T-helper 1 cell treated with Interleukin-12 subunit alpha and Interleukin-12 subunit beta and Interleukin-4 antibody, amounts not matched to agents 30 μg/mL and 1 μg/mL, for 36 hours (primary cell): ENCODE data around the gene LANCL2.
"Not testable (repeated sequence)": the region's sequence is repeated elsewhere in the genome, so short reads cannot be mapped to it uniquely, and the experiment has no call there.

Experiments
- H3K27ac Mint-ChIP-seq: one replicate; pipeline ENCODE4 v1.8.0; 2021; ENCODE audit warnings: mild to moderate bottlenecking, mixed read lengths
- H3K27me3 Mint-ChIP-seq: one replicate; pipeline ENCODE4 v1.8.0; 2021; ENCODE audit warnings: low read depth, mixed read lengths
- H3K36me3 Mint-ChIP-seq: one replicate; pipeline ENCODE4 v1.8.0; 2021; ENCODE audit warnings: low read depth, mixed read lengths
- H3K4me1 Mint-ChIP-seq: one replicate; pipeline ENCODE4 v1.8.0; 2021; ENCODE audit warnings: low read depth, mixed read lengths
- H3K4me3 Mint-ChIP-seq: one replicate; pipeline ENCODE4 v1.8.0; 2021; ENCODE audit warnings: mild to moderate bottlenecking, moderate library complexity, mixed read lengths
- H3K9me3 Mint-ChIP-seq: one replicate; pipeline ENCODE4 v1.8.0; 2021; ENCODE audit warnings: mixed read lengths

LANCL2 gene

DNA sequence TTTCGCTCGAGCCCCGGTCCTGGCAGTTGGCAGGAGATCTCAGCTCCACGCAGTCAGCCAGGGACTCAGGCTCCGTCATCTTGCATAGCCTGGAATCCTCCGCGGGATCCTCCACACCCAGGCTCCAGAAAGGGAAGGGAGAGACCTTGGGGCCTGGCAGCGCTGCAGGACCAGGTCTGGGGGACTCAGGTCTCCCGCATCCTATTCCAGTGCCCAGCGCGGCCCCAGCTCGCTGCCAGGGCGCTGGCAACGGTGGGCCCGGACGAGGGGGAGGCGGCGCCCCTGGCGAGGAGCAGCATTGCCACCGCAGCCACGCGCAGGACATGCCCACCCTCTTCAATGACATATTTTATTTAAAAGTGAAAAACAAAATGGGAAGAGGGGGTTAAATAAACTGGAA lies 83.4 kb downstream of the LANCL2 start:
- Mint-ChIP-seq H3K4me3 (no peak overlapping the region), H3K27ac (no peak overlapping the region), H3K36me3 (peaks cover 41% of the 10 kb centered on the region), H3K27me3 (no peaks in the 10 kb centered on the region), H3K9me3 (no peaks in the 10 kb centered on the region), H3K4me1 (peaks cover 25% of the 10 kb centered on the region)

DNA sequence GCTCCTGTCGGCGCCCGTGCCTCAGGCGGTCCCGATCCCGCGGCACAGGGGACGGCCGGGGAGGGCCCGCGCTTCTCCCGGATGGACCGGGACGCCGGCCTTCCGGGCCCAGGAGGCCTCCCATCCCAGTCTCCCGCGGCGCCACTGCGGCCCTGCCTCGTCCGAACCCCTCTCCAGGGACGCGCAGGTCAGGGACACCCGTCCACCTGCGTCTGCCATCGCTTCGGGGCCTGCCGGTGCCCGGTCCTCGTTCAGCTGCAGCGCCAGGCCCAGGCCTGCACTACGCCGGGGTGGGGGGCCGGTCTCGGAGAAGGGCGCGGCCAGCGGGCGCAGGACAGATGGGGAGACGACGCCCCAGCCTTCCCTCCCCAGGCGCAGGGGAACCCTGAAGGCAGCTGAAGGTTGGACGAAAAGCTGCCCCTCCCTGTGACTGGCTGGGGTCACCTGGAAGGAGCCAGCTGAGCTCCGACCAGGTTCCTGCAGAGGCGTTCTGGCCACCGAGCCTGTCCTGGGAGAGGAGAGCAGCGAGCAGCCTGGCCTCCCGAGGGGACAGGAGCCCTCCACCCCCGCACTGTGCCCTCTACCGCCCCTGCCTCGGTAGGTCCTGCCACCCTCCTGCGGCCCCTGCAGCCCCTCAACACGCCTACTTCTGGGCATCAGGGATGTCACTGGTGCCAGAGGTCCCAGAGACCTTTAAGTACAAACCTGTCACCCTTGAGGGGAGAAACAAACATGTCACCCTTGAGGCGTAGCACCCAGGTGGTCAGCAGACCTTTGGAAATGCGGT lies 84.3 kb downstream of the LANCL2 start:
- peaks cover 27% of the 10 kb centered on the region for H3K4me1 Mint-ChIP-seq
- H3K4me3 Mint-ChIP-seq = no peak overlapping the region
- H3K27ac Mint-ChIP-seq = no peak overlapping the region
- H3K9me3 Mint-ChIP-seq = no peaks in the 10 kb centered on the region
- peaks cover 44% of the 10 kb centered on the region for H3K36me3 Mint-ChIP-seq
- no peaks in the 10 kb centered on the region for H3K27me3 Mint-ChIP-seq

DNA sequence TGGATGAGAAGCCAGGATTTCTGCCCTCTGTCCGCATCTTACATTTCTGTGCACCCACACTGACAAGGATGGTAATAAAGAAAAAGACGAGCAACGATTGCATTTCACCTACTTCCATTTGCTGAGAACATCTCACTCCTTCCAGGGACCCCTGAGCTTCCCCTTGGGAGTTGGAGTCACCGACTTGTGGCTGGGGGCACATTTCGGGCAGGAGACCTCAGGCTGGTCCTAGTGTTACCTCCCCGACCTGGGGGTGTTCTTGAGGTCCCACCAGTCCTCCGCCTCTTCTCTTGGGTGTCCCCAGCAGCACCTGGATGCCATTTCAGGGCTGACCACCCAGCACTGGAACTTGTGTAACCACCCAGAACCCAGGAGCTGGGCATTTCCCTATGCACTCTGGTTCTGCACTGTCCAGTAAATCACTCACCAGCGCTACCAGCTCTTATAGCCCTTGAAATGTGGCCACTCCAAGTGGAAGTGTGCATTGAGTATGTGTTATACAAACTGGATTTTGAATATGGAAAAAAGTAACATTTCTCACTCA lies 84.9 kb downstream of the LANCL2 start:
- H3K9me3 Mint-ChIP-seq = peaks cover 4% of the 10 kb centered on the region
- H3K4me1 Mint-ChIP-seq = peaks cover 32% of the 10 kb centered on the region
- H3K4me3 Mint-ChIP-seq = no peak overlapping the region
- no peaks in the 10 kb centered on the region for H3K27me3 Mint-ChIP-seq
- no peak overlapping the region for H3K27ac Mint-ChIP-seq
- peaks cover 49% of the 10 kb centered on the region for H3K36me3 Mint-ChIP-seq

DNA sequence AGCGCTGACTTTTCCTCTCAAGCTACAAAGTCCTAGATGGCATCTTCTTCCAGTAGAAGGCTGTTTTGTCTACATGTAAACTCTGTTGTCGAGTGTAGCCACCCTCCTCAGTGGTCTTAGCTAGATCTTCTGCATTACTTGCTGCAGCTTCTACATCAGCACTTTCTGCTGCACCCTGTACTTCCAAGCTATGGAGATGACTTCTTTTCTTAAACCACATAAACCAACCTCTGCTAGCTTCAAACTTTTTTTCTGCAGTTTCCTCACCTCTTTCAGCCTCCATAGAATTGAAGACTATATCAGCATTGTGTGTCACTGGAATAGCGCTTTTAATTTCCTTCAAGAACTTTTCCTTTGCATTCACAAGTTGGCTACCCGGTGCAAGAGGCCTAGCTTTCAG lies 87.8 kb downstream of the LANCL2 start:
- Mint-ChIP-seq H3K4me3 (no peak overlapping the region), H3K9me3 (peaks cover 28% of the 10 kb centered on the region), H3K4me1 (peaks cover 35% of the 10 kb centered on the region), H3K27me3 (no peaks in the 10 kb centered on the region), H3K36me3 (peaks cover 55% of the 10 kb centered on the region), H3K27ac (no peak overlapping the region)

DNA sequence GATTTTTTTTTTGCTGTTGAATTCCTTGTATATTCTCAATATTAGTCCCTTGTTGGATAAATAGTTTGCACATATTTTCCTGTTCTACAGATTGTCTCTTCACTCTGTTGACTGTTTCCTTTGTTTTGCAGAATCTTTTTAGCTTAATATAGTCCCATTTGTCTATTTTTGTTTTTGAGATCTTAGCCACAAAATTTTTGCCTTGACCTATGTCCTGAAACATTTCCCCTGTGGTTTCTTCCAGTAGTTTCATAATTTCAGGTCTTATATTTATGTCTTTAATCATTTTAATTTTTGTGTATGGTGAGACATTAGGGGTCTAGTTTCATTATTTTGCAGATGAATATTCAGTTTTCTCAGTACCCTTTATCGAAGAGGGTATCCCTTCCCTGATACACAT lies 92.7 kb downstream of the LANCL2 start:
- Mint-ChIP-seq H3K4me1 (peaks cover 36% of the 10 kb centered on the region), H3K9me3 (peaks cover 62% of the 10 kb centered on the region)

DNA sequence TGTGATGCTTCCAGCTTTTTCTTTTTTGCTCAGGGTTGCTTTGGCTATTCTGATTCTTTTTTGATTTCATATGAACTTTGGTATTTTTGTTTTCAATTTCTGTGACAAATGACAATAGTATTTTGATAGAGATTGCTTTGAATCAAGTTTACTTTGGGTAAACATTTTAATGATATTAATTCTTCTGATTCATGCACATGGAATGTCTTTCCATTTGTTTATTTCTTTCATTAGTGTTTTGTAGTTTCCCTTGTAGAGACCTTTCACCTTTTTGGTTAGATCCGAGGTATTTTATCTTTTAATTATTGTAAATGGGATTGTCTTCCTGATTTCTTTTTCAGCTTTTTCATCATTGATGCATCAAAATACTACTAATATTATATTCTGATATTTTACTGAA lies 93.2 kb downstream of the LANCL2 start:
- no peak overlapping the region for H3K27ac Mint-ChIP-seq

More for the DNA sequence above, 92.7 kb downstream of the LANCL2 start:
- no peaks in the 10 kb centered on the region for H3K27me3 Mint-ChIP-seq
- no peak overlapping the region for H3K4me3 Mint-ChIP-seq
- H3K27ac Mint-ChIP-seq = no peak overlapping the region
- peaks cover 68% of the 10 kb centered on the region for H3K36me3 Mint-ChIP-seq

DNA sequence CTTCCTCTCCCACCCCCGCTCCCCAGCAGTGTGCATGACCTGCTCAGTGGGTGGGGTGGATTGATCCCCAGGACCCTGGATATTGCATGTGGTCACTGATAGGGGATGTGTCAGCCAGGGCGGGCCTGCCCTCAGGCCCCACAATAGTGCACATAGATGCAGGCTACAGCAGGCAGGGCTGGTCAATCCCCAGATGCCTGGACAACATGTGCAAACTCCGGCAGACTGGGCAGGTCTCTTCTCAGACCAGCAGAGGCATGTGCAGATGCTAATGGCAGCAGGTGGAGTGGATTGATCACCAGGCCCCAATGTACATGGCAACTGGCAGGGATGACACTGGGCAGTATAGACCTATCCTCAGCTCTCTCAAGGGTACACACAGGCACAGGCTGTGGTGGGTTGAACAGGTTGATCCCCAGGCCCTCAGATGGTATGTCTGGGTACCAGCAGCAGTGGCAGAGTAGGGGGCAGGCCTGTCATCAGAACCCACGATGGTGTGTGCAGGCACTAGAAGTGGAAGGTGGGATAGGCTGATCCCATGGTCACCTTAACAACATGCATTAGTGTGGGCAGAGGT lies 98.6 kb downstream of the LANCL2 start:
- Mint-ChIP-seq H3K27ac (no peak overlapping the region), H3K4me1 (peaks cover 41% of the 10 kb centered on the region), H3K9me3 (peaks cover 45% of the 10 kb centered on the region), H3K27me3 (no peaks in the 10 kb centered on the region), H3K36me3 (peaks cover 80% of the 10 kb centered on the region), H3K4me3 (no peak overlapping the region)

More for the DNA sequence above, 93.2 kb downstream of the LANCL2 start:
- Mint-ChIP-seq H3K4me3 (no peak overlapping the region), H3K27me3 (no peaks in the 10 kb centered on the region), H3K4me1 (peaks cover 34% of the 10 kb centered on the region), H3K9me3 (peaks cover 65% of the 10 kb centered on the region), H3K36me3 (peaks cover 70% of the 10 kb centered on the region)

DNA sequence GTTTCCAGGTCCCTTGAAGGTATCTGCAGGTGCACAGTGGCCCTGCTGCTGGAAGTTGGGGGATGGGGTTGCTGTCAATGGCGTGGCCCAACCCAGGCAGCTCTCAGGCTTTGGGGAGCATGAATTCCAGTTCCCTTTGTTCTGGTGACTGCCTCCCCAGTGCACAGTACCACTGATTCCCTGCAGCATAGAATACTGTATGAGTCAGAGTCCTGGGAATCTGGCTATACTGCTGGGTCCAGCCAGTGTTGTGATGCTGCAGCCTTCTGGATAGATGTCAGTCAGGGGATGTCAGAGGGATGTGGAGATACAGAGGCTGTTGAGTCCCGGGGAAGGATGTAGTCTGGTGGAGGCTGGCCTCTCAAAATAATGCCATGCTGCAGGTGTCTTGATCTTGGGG lies 99.3 kb downstream of the LANCL2 start:
- no peak overlapping the region for H3K27ac Mint-ChIP-seq
- peaks cover 38% of the 10 kb centered on the region for H3K9me3 Mint-ChIP-seq
- peaks cover 74% of the 10 kb centered on the region for H3K36me3 Mint-ChIP-seq
- H3K27me3 Mint-ChIP-seq = no peaks in the 10 kb centered on the region
- H3K4me3 Mint-ChIP-seq = no peak overlapping the region
- peaks cover 44% of the 10 kb centered on the region for H3K4me1 Mint-ChIP-seq

DNA sequence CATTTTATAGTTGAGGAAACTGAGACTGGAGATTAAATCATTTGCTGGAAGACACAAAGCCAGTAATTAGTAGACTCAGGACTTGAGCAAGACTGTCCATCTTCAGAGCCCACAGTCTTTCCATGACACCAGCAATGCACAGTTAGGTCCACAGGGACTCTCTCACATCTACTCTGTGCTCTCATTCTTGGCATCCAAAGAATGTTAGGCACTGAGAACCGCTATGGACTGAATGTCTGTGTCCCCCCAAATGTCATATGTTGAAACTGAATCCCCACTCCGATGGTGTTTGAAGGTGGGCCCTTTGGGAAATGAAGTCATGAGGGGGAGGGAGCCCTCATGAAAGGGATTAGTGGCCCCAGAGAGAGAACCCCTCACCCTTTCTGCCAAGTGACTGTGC lies 100.6 kb downstream of the LANCL2 start:
- peaks cover 27% of the 10 kb centered on the region for H3K9me3 Mint-ChIP-seq
- peaks cover 55% of the 10 kb centered on the region for H3K4me1 Mint-ChIP-seq
- H3K27ac Mint-ChIP-seq = no peak overlapping the region

DNA sequence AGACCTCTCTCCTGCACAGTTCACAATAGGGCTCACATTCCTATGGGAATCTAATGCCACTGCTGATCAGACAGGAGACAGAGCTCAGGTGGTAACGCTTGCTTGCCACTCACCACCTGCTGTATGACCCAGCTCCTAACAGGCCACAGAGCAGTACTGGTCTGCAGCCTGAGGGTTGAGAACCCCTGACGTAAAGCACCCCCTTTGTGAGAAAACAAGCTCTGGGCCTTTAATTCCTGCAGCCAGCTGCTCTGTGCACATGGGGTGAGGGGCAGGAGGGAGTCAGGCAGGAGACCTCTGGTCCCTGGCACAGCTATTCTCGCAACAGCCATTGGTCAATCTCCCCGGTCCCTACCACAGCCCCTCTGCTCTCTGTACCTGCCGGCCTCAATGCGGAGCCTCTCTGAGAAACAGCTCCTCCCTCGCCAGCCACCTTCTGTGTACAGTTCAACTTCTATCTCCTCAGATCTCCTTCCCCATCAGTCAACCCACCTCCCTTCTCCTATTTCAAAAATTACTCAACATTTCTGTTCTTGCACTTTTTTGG lies 102.0 kb downstream of the LANCL2 start:
- peaks cover 16% of the 10 kb centered on the region for H3K9me3 Mint-ChIP-seq
- peaks cover 65% of the 10 kb centered on the region for H3K36me3 Mint-ChIP-seq
- peak overlapping the region; percentile 26 for H3K27ac Mint-ChIP-seq
- H3K4me1 Mint-ChIP-seq = peaks cover 51% of the 10 kb centered on the region
- no peak overlapping the region for H3K4me3 Mint-ChIP-seq
- no peaks in the 10 kb centered on the region for H3K27me3 Mint-ChIP-seq

More for the DNA sequence above, 100.6 kb downstream of the LANCL2 start:
- Mint-ChIP-seq H3K4me3 (no peak overlapping the region), H3K27me3 (no peaks in the 10 kb centered on the region), H3K36me3 (peaks cover 67% of the 10 kb centered on the region)

DNA sequence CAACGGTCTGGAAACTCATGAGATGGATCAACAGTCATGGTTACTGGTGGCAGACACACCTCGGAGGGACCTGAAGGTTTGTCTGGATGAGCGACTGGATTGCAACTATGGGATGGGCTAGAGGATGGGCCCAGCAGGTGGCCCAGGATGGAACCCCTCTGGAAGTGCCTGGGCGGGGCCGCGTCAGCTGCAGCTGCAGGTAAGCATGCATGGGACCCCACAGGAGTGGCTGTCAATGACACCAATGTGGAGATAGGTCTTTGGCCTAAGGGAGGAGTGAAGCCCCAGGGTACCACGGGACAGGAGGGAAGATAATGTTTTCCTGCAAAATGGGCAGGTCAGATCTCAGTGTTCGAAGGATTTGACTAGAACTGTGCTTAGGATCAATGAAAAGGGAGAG lies 103.4 kb downstream of the LANCL2 start:
- peaks cover 55% of the 10 kb centered on the region for H3K36me3 Mint-ChIP-seq
- peaks cover 43% of the 10 kb centered on the region for H3K4me1 Mint-ChIP-seq
- peak overlapping the region; percentile 73 for H3K27ac Mint-ChIP-seq
- peaks cover 9% of the 10 kb centered on the region for H3K9me3 Mint-ChIP-seq
- no peak overlapping the region for H3K4me3 Mint-ChIP-seq
- no peaks in the 10 kb centered on the region for H3K27me3 Mint-ChIP-seq

DNA sequence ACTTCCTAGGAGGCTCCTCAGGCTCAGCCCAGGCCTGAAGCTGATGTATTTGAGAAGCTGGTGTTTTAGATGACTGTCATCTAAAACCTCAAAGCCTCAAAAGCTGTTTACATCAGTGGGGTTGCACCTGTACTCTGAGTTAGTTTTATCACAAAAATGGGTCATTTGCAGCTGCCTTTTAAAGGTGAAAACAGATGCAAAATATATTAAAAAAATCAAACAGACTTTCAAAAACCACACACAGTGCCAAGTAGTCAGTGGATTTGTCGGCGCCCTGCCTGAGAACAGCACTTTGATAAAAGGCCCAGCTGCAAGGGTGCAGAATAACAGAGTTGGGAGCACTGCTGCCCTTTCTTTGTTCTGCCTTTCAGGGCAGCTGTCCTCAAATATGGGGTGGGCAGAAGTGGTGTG lies 104.1 kb downstream of the LANCL2 start:
- peak overlapping the region; percentile 73 for H3K27ac Mint-ChIP-seq
- H3K27me3 Mint-ChIP-seq = no peaks in the 10 kb centered on the region
- H3K4me3 Mint-ChIP-seq = peak overlapping the region; percentile 28
- peaks cover 48% of the 10 kb centered on the region for H3K4me1 Mint-ChIP-seq
- peaks cover 9% of the 10 kb centered on the region for H3K9me3 Mint-ChIP-seq
- H3K36me3 Mint-ChIP-seq = peaks cover 53% of the 10 kb centered on the region

DNA sequence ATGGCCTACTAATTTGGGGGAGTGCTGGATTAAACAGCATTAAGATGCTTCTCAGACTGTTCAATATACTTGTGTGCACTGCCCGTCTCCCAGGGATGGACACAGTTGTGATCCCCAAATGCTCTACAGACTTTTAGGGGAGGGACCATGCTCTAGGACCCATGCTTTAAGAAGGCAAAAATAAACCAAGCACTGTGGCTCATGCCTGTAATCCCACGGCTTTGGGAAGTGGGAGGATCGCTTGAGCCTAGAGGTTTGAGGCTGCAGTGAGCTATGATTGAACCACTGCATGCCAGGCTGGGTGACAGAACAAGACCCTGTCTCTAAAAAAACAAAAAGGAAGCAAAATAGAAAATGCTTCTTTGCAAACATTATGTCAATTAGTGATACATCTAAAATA lies 104.6 kb downstream of the LANCL2 start:
- Mint-ChIP-seq H3K27me3 (no peaks in the 10 kb centered on the region), H3K9me3 (peaks cover 6% of the 10 kb centered on the region), H3K4me1 (peaks cover 52% of the 10 kb centered on the region), H3K36me3 (peaks cover 53% of the 10 kb centered on the region), H3K27ac (peak overlapping the region; percentile 73), H3K4me3 (peak overlapping the region; percentile 28)

DNA sequence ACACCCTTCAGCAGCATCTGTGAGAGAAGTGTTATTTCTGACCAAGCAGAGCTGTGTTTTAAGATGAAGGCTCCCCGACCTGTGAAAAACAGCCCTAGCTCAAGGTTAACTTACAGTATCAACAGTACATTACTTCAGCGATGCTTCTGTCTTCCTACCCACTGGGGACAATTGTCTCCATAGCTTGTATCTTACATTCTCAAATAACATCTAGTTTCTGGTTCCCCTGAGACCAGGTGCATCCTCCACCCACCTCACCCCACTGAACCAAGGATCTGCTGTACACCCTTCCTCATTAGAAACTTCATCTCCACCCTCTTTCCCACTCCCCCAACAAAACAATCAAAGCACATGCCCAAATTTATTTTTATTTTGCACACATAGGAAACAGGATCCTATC lies 105.1 kb downstream of the LANCL2 start:
- Mint-ChIP-seq H3K27me3 (no peaks in the 10 kb centered on the region), H3K36me3 (peaks cover 53% of the 10 kb centered on the region), H3K4me1 (peaks cover 55% of the 10 kb centered on the region), H3K27ac (peak overlapping the region; percentile 71), H3K4me3 (peak overlapping the region; percentile 64), H3K9me3 (peaks cover 1% of the 10 kb centered on the region)

DNA sequence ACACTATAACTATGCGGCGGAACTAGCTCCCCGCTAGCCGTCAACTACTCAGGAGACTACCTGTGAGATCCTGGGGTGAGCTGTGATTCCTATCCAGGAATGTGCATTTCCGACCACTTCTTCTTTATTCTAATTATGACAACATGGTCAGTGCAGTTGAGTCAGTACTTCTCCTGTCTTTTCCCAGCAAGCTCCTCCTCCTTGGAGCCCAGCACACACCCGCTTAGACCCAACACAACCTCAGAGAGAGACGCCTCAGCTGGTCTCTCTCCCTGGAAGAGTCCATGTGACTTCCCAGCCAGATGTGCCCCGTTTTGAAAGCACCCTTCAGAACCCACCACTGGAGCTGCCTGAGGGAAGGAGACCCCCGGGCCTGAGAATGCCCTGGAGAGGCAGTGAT lies 106.5 kb downstream of the LANCL2 start:
- Mint-ChIP-seq H3K4me1 (peaks cover 59% of the 10 kb centered on the region), H3K36me3 (peaks cover 49% of the 10 kb centered on the region)
- not testable (repeated sequence) for H3K4me3 Mint-ChIP-seq, H3K9me3 Mint-ChIP-seq, H3K27ac Mint-ChIP-seq, H3K27me3 Mint-ChIP-seq
